ENCODE data around the gene PPM1M. TPM values are rescaled to one million over a fixed set of nuclear protein-coding genes. Genes with fewer than 3 reads are reported as not detected.

PPM1M gene
- total RNA-seq, 1 experiment from 2014 or later, result 6.7 TPM

- DNase-seq, result peak; percentile 84 to 88
- Mint-ChIP-seq H3K4me3 (ENCODE audit: unreplicated experiment) (no peak overlapping the region), H3K27ac (ENCODE audit: unreplicated experiment) (no peak overlapping the region), H3K27me3 (ENCODE audit: insufficient read depth, unreplicated experiment) (no peaks in the 10 kb centered on the region), H3K4me1 (ENCODE audit: low read depth, unreplicated experiment) (peaks cover 6% of the 10 kb centered on the region), H3K9me3 (ENCODE audit: unreplicated experiment) (no peaks in the 10 kb centered on the region), H3K36me3 (ENCODE audit: insufficient read depth, unreplicated experiment) (no peaks in the 10 kb centered on the region)
- TF ChIP-seq CTCF (IDR thresholded peaks at IDR 0.05; ENCODE audit: insufficient read depth in 1 of 2, low read depth in 1 of 2, low read length in 1 of 2, severe bottlenecking in 1 of 2, unreplicated experiment in 1 of 2), result peak; percentile 88 to 91
- CTCF ChIA-PET, result interaction anchor here (0.6 to 3.7 kb wide), 22 partner anchors 9 to 279 kb away, joined by 3 to 32 read pairs (median 4); partner anchors contain the start of genes DUSP7, POC1A, RPL29 and RRP9
- Histone ChIP-seq H3K4me3 (ENCODE audit: low read depth, low read length) (no peak overlapping the region), H3K9me3 (no peaks in the 10 kb centered on the region), H3K27me3 (replicated peaks; ENCODE audit: control insufficient read depth, insufficient read depth, low read length) (no peaks in the 10 kb centered on the region), H3K36me3 (ENCODE audit: control insufficient read depth, insufficient read depth, low read length) (no peaks in the 10 kb centered on the region), H3K4me1 (peaks cover 4% of the 10 kb centered on the region; the same call in 1 of the 2 replicates)
- intact Hi-C loops (cut with micrococcal nuclease; ENCODE audit: unreplicated experiment), result loop anchor here (1.0 kb wide), 1 partner anchor 165 kb away; no protein-coding TSS in a partner anchor
- POLR2A ChIA-PET, result interaction anchor here (1.0 kb wide), 1 partner anchor 128 kb away, joined by 3 read pairs; no protein-coding TSS in a partner anchor
- BruUV-seq (replicated peaks), result no TSS peak
Measured at GRCh38 chr3:52220380-52221026, 25.1 kb upstream of the PPM1M start.

GRCh38 chr3:52221141-52221562 is 24.4 kb upstream of the PPM1M start:
- H3K27me3 Mint-ChIP-seq (ENCODE audit: insufficient read depth, unreplicated experiment), result no peaks in the 10 kb centered on the region
- no peaks in the 10 kb centered on the region for H3K36me3 ChIP-seq (ENCODE audit: control insufficient read depth, insufficient read depth, low read length)
- H3K4me1 Mint-ChIP-seq (ENCODE audit: low read depth, unreplicated experiment), result peaks cover 6% of the 10 kb centered on the region
- no peaks in the 10 kb centered on the region for H3K9me3 Mint-ChIP-seq (ENCODE audit: unreplicated experiment)
- no peak overlapping the region for H3K4me3 Mint-ChIP-seq (ENCODE audit: unreplicated experiment)
- no peaks in the 10 kb centered on the region for H3K36me3 Mint-ChIP-seq (ENCODE audit: insufficient read depth, unreplicated experiment)
- no peaks in the 10 kb centered on the region for H3K9me3 ChIP-seq
- no peak overlapping the region for H3K4me3 ChIP-seq (ENCODE audit: low read depth, low read length)
- H3K27ac Mint-ChIP-seq (ENCODE audit: unreplicated experiment), result no peak overlapping the region
- POLR2A ChIA-PET, result interaction anchor here (1.1 kb wide), 1 partner anchor 69 kb away, joined by 3 read pairs; no protein-coding TSS in a partner anchor
- TF ChIP-seq CTCF (IDR thresholded peaks at IDR 0.05; ENCODE audit: insufficient read depth in 1 of 2, low read depth in 1 of 2, low read length in 1 of 2, severe bottlenecking in 1 of 2, unreplicated experiment in 1 of 2), result no peak
- no peaks in the 10 kb centered on the region for H3K27me3 ChIP-seq (replicated peaks; ENCODE audit: control insufficient read depth, insufficient read depth, low read length)
- CTCF ChIA-PET, result interaction anchor here (0.6 to 3.7 kb wide), 19 partner anchors 8 to 225 kb away, joined by 3 to 32 read pairs (median 5); partner anchors contain the start of genes POC1A and RPL29
- DNase-seq, result no peak
- intact Hi-C loops (cut with micrococcal nuclease; ENCODE audit: unreplicated experiment), result no loop called here
- no TSS peak for BruUV-seq (replicated peaks)
- H3K4me1 ChIP-seq, result peaks cover 6% of the 10 kb centered on the region

GRCh38 chr3:52221563-52222318 is 23.8 kb upstream of the PPM1M start:
- no peaks in the 10 kb centered on the region for H3K36me3 ChIP-seq (ENCODE audit: control insufficient read depth, insufficient read depth, low read length)
- H3K27me3 ChIP-seq (replicated peaks; ENCODE audit: control insufficient read depth, insufficient read depth, low read length), result no peaks in the 10 kb centered on the region
- ChIA-PET CTCF (interaction anchor here (0.6 to 3.7 kb wide), 5 partner anchors 9 to 163 kb away, joined by 4 to 32 read pairs (median 20); no protein-coding TSS in a partner anchor), POLR2A (interaction anchor here (1.1 kb wide), 1 partner anchor 68 kb away, joined by 3 read pairs; no protein-coding TSS in a partner anchor)
- H3K9me3 ChIP-seq, result no peaks in the 10 kb centered on the region
- TF ChIP-seq CTCF (IDR thresholded peaks at IDR 0.05; ENCODE audit: insufficient read depth in 1 of 2, low read depth in 1 of 2, low read length in 1 of 2, severe bottlenecking in 1 of 2, unreplicated experiment in 1 of 2), result no peak
- BruUV-seq (replicated peaks), result no TSS peak
- H3K4me3 Mint-ChIP-seq (ENCODE audit: unreplicated experiment), result no peak overlapping the region
- H3K27me3 Mint-ChIP-seq (ENCODE audit: insufficient read depth, unreplicated experiment), result no peaks in the 10 kb centered on the region
- H3K4me1 ChIP-seq, result peaks cover 9% of the 10 kb centered on the region
- no peaks in the 10 kb centered on the region for H3K9me3 Mint-ChIP-seq (ENCODE audit: unreplicated experiment)
- intact Hi-C loops (cut with micrococcal nuclease; ENCODE audit: unreplicated experiment), result no loop called here
- no peaks in the 10 kb centered on the region for H3K36me3 Mint-ChIP-seq (ENCODE audit: insufficient read depth, unreplicated experiment)
- H3K4me3 ChIP-seq (ENCODE audit: low read depth, low read length), result no peak overlapping the region
- H3K27ac Mint-ChIP-seq (ENCODE audit: unreplicated experiment), result no peak overlapping the region
- no peak for DNase-seq
- H3K4me1 Mint-ChIP-seq (ENCODE audit: low read depth, unreplicated experiment), result peaks cover 6% of the 10 kb centered on the region
